Neural progenitor cell (in vitro differentiated cells): ENCODE results near the gene DDX31. TPM values are rescaled to one million over a fixed set of nuclear protein-coding genes. Genes with fewer than 3 reads are reported as not detected.

Experiments
- DNase-seq: peaks from one replicate; pipeline ENCODE4 v3.0.0-alpha.2; 2016; ENCODE audit warnings: low spot score
- H2AFZ ChIP-seq: fragments of 200-600 bp; sonication (generic); replicated peaks from 2 replicates; pipeline ENCODE4 v1.6.1; 2016; ENCODE audit warnings: antibody characterized with exemption
- H3F3A ChIP-seq: fragments of 200-600 bp; sonication (generic); 2 replicates; pipeline ENCODE4 v1.6.1; 2016; ENCODE audit warnings: antibody characterized with exemption, low read depth
- H3K27ac ChIP-seq: fragments of 200-600 bp; sonication (generic); 2 replicates; pipeline ENCODE4 v1.5.1; 2016; ENCODE audit warnings: mild to moderate bottlenecking
- H3K27me3 ChIP-seq: fragments of 200-600 bp; sonication (generic); 2 replicates; pipeline ENCODE4 v1.6.1; 2016; ENCODE audit warnings: mild to moderate bottlenecking, moderate library complexity
- H3K36me3 ChIP-seq: fragments of 200-600 bp; sonication (generic); 2 replicates; pipeline ENCODE4 v1.5.1; 2016
- H3K4me1 ChIP-seq: fragments of 200-600 bp; sonication (generic); 2 replicates; pipeline ENCODE4 v1.6.1; 2016; ENCODE audit warnings: mixed run types
- H3K4me2 ChIP-seq: fragments of 200-600 bp; sonication (generic); 2 replicates; pipeline ENCODE4 v1.6.1; 2016
- H3K4me3 ChIP-seq: fragments of 200-600 bp; sonication (generic); 2 replicates; pipeline ENCODE4 v1.5.1; 2016
- H3K79me2 ChIP-seq: fragments of 200-600 bp; sonication (generic); 2 replicates; pipeline ENCODE4 v1.6.1; 2016; ENCODE audit warnings: low read depth
- H3K9ac ChIP-seq: fragments of 200-600 bp; sonication (generic); 2 replicates; pipeline ENCODE4 v1.6.1; 2016
- H3K9me3 ChIP-seq: fragments of 200-600 bp; sonication (generic); 2 replicates; pipeline ENCODE4 v1.5.1; 2016; ENCODE audit warnings: low read depth
- H4K20me1 ChIP-seq: fragments of 200-600 bp; sonication (generic); 2 replicates; pipeline ENCODE4 v1.6.1; 2016; ENCODE audit warnings: low read depth
- H3K27ac Mint-ChIP-seq: 3 replicates; pipeline ENCODE4 v1.8.0; 2021; ENCODE audit warnings: mixed read lengths
- H3K27me3 Mint-ChIP-seq: 2 replicates; pipeline ENCODE4 v1.8.0; 2022; ENCODE audit warnings: low read depth, mild to moderate bottlenecking, inconsistent platforms, moderate library complexity, mixed read lengths; ENCODE audit not compliant: insufficient read depth
- H3K36me3 Mint-ChIP-seq: 3 replicates; pipeline ENCODE4 v1.8.0; 2021; ENCODE audit warnings: mixed read lengths
- H3K4me1 Mint-ChIP-seq: 3 replicates; pipeline ENCODE4 v1.8.0; 2021; ENCODE audit warnings: mixed read lengths
- H3K4me3 Mint-ChIP-seq: 3 replicates; pipeline ENCODE4 v1.8.0; 2021; ENCODE audit warnings: mild to moderate bottlenecking, moderate library complexity, mixed read lengths
- H3K9me3 Mint-ChIP-seq: 3 replicates; pipeline ENCODE4 v1.8.0; 2020; ENCODE audit warnings: mixed read lengths
- CTCF ChIP-seq: fragments of 200-600 bp; sonication (generic); IDR thresholded peaks from 2 replicates; pipeline ENCODE4 v1.5.1; 2017; ENCODE audit warnings: antibody characterized with exemption, mild to moderate bottlenecking
- EZH2 ChIP-seq: fragments of 200-600 bp; sonication (generic); IDR thresholded peaks from 2 replicates; pipeline ENCODE4 v1.6.1; 2017; ENCODE audit warnings: antibody characterized with exemption, mild to moderate bottlenecking, moderate library complexity
- EZH2phosphoT487 ChIP-seq: fragments of 200-600 bp; sonication (generic); IDR thresholded peaks from 2 replicates; pipeline ENCODE4 v1.6.1; 2017; ENCODE audit warnings: antibody characterized with exemption
- total RNA-seq: library from RNA; depleted of rRNA; stranded (reverse); fragments of >200 nt; gene quantifications from 2 replicates; pipeline ENCODE4 v1.2.3, GENCODE V29; 2015; ENCODE audit warnings: low replicate concordance

Gene DDX31
- total RNA-seq, 1 donor from 2014 or later = 25.7 TPM

- H3K4me3 Mint-ChIP-seq = no peak overlapping the region
- Histone ChIP-seq H3K79me2 (no peaks in the 10 kb centered on the region), H4K20me1 (no peaks in the 10 kb centered on the region), H3K36me3 (no peaks in the 10 kb centered on the region), H3K4me2 (no peak overlapping the region), H3K9me3 (no peaks in the 10 kb centered on the region), H3F3A (no peaks in the 10 kb centered on the region), H3K4me1 (no peaks in the 10 kb centered on the region), H3K9ac (no peak overlapping the region), H3K4me3 (no peak overlapping the region), H3K27ac (no peak overlapping the region), H3K27me3 (no peaks in the 10 kb centered on the region), H2AFZ (no peak overlapping the region)
- no peak for DNase-seq
- peaks cover 34% of the 10 kb centered on the region for H3K36me3 Mint-ChIP-seq
- peaks cover 3% of the 10 kb centered on the region for H3K4me1 Mint-ChIP-seq
- H3K27ac Mint-ChIP-seq = no peak overlapping the region
- H3K27me3 Mint-ChIP-seq = no peaks in the 10 kb centered on the region
- TF ChIP-seq EZH2 = no peak
- TF ChIP-seq EZH2phosphoT487 = no peak
- no peak for TF ChIP-seq CTCF
- no peaks in the 10 kb centered on the region for H3K9me3 Mint-ChIP-seq
Observed at GRCh38 chr9:132646726-132647125, 23.1 kb downstream of the DDX31 start.

- TF ChIP-seq EZH2phosphoT487 (no peak), EZH2 (no peak), CTCF (no peak)
- Histone ChIP-seq H2AFZ (no peak overlapping the region), H3K27ac (no peak overlapping the region), H3K4me3 (no peak overlapping the region), H3K9me3 (no peaks in the 10 kb centered on the region), H3K9ac (no peak overlapping the region), H4K20me1 (no peaks in the 10 kb centered on the region), H3K79me2 (no peaks in the 10 kb centered on the region), H3K27me3 (no peaks in the 10 kb centered on the region), H3K4me2 (no peak overlapping the region), H3F3A (no peaks in the 10 kb centered on the region), H3K4me1 (no peaks in the 10 kb centered on the region), H3K36me3 (no peaks in the 10 kb centered on the region)
- H3K36me3 Mint-ChIP-seq = peaks cover 34% of the 10 kb centered on the region
- no peak for DNase-seq
- H3K9me3 Mint-ChIP-seq = no peaks in the 10 kb centered on the region
- peaks cover 3% of the 10 kb centered on the region for H3K4me1 Mint-ChIP-seq
- H3K27ac Mint-ChIP-seq = no peak overlapping the region
- H3K27me3 Mint-ChIP-seq = no peaks in the 10 kb centered on the region
- no peak overlapping the region for H3K4me3 Mint-ChIP-seq
Observed at GRCh38 chr9:132645711-132646110, 24.1 kb downstream of the DDX31 start.

DNA sequence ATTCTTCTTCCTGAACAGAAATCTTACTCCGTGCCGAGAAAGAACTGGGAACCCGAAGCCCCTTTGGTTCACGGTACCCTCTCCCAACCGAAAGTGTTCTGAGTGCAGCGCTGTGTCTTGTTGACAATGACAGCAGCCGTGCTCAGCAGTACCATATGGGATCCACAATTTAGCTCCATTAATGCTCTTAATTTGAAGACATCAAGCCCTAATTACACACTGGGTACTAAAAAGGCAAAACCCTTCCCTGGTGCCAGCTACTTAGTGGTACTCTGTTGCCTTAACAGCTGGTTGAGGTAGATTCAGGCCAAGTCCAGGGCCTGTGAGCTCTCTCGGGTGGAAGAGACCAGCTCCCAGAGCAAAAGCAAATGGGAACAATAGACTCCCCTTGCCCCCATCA lies 24.5 kb downstream of the DDX31 start:
- DNase-seq = no peak
- H3K4me1 Mint-ChIP-seq = peaks cover 3% of the 10 kb centered on the region
- Histone ChIP-seq H3K4me1 (no peaks in the 10 kb centered on the region), H3K79me2 (no peaks in the 10 kb centered on the region), H3K27ac (no peak overlapping the region), H3K9me3 (no peaks in the 10 kb centered on the region), H4K20me1 (no peaks in the 10 kb centered on the region), H2AFZ (no peak overlapping the region), H3K4me3 (no peak overlapping the region), H3F3A (no peaks in the 10 kb centered on the region), H3K9ac (no peak overlapping the region), H3K4me2 (no peak overlapping the region), H3K36me3 (no peaks in the 10 kb centered on the region), H3K27me3 (no peaks in the 10 kb centered on the region)
- H3K9me3 Mint-ChIP-seq = no peaks in the 10 kb centered on the region
- no peak overlapping the region for H3K4me3 Mint-ChIP-seq
- H3K27ac Mint-ChIP-seq = no peak overlapping the region
- H3K27me3 Mint-ChIP-seq = no peaks in the 10 kb centered on the region
- H3K36me3 Mint-ChIP-seq = peaks cover 34% of the 10 kb centered on the region
- TF ChIP-seq EZH2phosphoT487 = no peak
- TF ChIP-seq EZH2 = no peak
- TF ChIP-seq CTCF = no peak

DNA sequence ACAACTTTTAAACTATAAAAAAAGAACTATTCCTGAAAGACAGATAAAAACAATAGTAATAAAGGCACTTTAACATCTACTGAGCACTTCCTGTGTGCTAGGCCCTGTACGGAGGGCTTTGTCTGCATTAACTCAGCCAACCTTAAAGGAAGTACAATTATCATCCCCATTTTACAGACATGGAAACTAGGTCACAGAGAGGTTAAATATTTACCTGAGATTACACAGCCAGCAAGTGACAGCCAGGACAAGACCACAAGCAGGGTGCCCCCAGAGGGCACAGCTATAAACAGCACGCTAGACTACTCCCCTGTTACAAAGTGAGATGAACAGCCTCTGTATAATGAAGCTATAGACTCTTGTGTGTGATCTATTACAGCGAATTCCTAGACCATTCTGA lies 25.5 kb downstream of the DDX31 start:
- no peaks in the 10 kb centered on the region for H3K27me3 ChIP-seq
- H3K9me3 ChIP-seq = no peaks in the 10 kb centered on the region
- no peak overlapping the region for H3K4me2 ChIP-seq
- no peaks in the 10 kb centered on the region for H4K20me1 ChIP-seq
- no peaks in the 10 kb centered on the region for H3K79me2 ChIP-seq
- peak; percentile 38 for DNase-seq
- no peak overlapping the region for H3K27ac ChIP-seq
- no peaks in the 10 kb centered on the region for H3K4me1 ChIP-seq
- Mint-ChIP-seq H3K27ac (no peak overlapping the region), H3K4me3 (no peak overlapping the region), H3K4me1 (no peaks in the 10 kb centered on the region), H3K36me3 (peaks cover 34% of the 10 kb centered on the region), H3K9me3 (no peaks in the 10 kb centered on the region), H3K27me3 (no peaks in the 10 kb centered on the region)
- H3F3A ChIP-seq = no peaks in the 10 kb centered on the region
- TF ChIP-seq EZH2phosphoT487 = no peak
- TF ChIP-seq CTCF = peak; percentile 41
- no peak for TF ChIP-seq EZH2
- no peak overlapping the region for H2AFZ ChIP-seq
- no peak overlapping the region for H3K9ac ChIP-seq
- H3K4me3 ChIP-seq = no peak overlapping the region
- H3K36me3 ChIP-seq = no peaks in the 10 kb centered on the region
